ENCODE measurements around the gene FRMD4A.

DNA sequence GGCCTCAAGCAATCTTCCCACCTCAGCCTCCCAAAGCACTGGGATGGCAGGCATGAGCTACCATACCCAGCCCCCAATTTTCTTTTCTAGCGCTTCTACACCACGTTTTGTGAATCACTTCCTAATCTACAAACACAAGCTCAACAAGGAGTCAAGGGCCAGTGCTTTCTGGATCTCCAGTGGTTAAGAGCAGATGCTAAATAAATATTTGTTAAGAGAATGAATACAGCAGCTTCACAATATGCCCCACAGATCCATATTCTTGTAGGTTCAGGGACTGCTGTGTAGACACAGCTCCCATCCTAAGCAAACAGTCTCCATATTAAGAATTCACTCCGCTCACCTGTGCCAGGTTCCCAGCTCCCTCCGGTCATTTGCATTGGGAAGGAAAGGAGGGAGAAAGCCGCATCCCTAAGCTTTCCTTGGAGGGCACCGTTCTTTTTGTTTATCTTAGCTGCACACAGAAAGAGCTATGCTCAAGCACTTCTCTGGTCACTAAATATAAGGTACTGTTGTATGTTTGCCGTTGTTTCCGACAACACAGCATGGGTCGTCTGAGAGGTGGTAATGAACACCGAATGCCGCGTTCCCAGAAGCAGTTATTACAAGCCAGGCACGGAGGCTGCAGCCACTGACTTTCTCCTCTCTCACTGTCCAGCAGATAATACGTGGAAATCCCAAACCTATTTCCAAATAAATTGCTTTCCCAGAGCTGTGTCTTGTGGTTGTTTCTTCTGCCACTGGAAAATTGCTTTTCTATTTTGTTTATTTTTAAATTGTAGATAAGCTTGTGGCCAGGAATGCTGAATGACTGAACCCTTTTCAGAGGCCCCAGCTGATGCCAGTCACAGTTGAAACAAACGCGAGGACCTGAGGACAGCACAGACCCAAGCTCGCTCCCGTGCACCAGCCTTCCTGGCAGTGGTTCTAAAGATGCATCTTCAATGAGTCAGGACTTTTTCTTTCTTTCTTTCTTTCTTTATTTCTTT lies 526.9 kb downstream of the FRMD4A start:
- no peak for TF ChIP-seq TARDBP (IDR thresholded peaks at IDR 0.05)
- TF ChIP-seq ELF4 (IDR thresholded peaks at IDR 0.05): no peak
- no peak for TF ChIP-seq L3MBTL2 (conservative IDR thresholded peaks at IDR 0.05)
- no peak for TF ChIP-seq CTBP1 (IDR thresholded peaks at IDR 0.05; ENCODE audit: borderline replicate concordance)
- no peak for TF ChIP-seq SUZ12 (IDR thresholded peaks at IDR 0.05)
- no peak for TF ChIP-seq ARNT (IDR thresholded peaks at IDR 0.05)
- TF ChIP-seq LEF1 (IDR thresholded peaks at IDR 0.05; ENCODE audit: borderline replicate concordance): no peak
- TF ChIP-seq FOXA1 (IDR thresholded peaks at IDR 0.05): no peak
- TF ChIP-seq BHLHE40 (IDR thresholded peaks at IDR 0.05; ENCODE audit: borderline replicate concordance): no peak
- no peak for TF ChIP-seq SP1 (IDR thresholded peaks at IDR 0.05)
- TF ChIP-seq NFRKB (IDR thresholded peaks at IDR 0.05): no peak
